ENCODE data around the gene CUBN.

- TF ChIP-seq RAD21 (CRISPR knock-in tag; conservative IDR thresholded peaks at IDR 0.05 in 1 of 2, IDR thresholded peaks at IDR 0.05 in 1 of 2) = no peak
- TF ChIP-seq CTCF (IDR thresholded peaks at IDR 0.05 in 2 of 3, conservative IDR thresholded peaks at IDR 0.05 in 1 of 3; ENCODE audit: insufficient read depth in 2 of 3, low read depth in 1 of 3, low read length in 3 of 3) = no peak
- TF ChIP-seq ZBTB49 (CRISPR knock-in tag; IDR thresholded peaks at IDR 0.05; ENCODE audit: borderline replicate concordance) = no peak
- no peak for TF ChIP-seq RBM14 (IDR thresholded peaks at IDR 0.05; ENCODE audit: borderline replicate concordance, insufficient read depth, low read depth, low read length)
- TF ChIP-seq BCLAF1 (IDR thresholded peaks at IDR 0.05; ENCODE audit: borderline replicate concordance in 1 of 2, control insufficient read depth in 1 of 2, low read depth in 2 of 2, low read length in 1 of 2) = no peak
- TF ChIP-seq POLR2A (conservative IDR thresholded peaks at IDR 0.05) = no peak
- no peak for TF ChIP-seq PHF8 (IDR thresholded peaks at IDR 0.05; ENCODE audit: borderline replicate concordance, low read length)
- no peak for TF ChIP-seq CGGBP1 (CRISPR knock-in tag; IDR thresholded peaks at IDR 0.05)
- no peak for TF ChIP-seq SRSF9 (IDR thresholded peaks at IDR 0.05; ENCODE audit: borderline replicate concordance, low read depth, low read length)
- no peak for TF ChIP-seq USF1 (CRISPR knock-in tag; IDR thresholded peaks at IDR 0.05)
- no peak for TF ChIP-seq HNRNPUL1 (IDR thresholded peaks at IDR 0.05; ENCODE audit: low read length)
- no peak for TF ChIP-seq RBM22 (IDR thresholded peaks at IDR 0.05; ENCODE audit: low read depth, low read length, poor library complexity, severe bottlenecking)
- no peak for TF ChIP-seq SP2 (IDR thresholded peaks at IDR 0.05; ENCODE audit: extremely low read depth, low read depth, low read length, poor library complexity, severe bottlenecking)
Measured at GRCh38 chr10:16845248-16845647, 284.4 kb downstream of the CUBN start.

Data from K562 (cell line).